GM12878 (cell line): ENCODE results near the gene ADK.

Experiments used
- CHD2 ChIP-seq: IDR thresholded peaks from 2 replicates; pipeline ENCODE4 v1.6.1; 2011; ENCODE audit warnings: low read depth, low read length, improper control_type of control experiment, borderline replicate concordance
- CTCF ChIP-seq, 3 experiments: IDR thresholded peaks in 2 of 3; conservative IDR thresholded peaks in 1 of 3; 2 replicates each; pipeline ENCODE4 v1.5.1; 2011; ENCODE audit warnings: low read depth in 3 of 3, low read length in 3 of 3, mild to moderate bottlenecking in 3 of 3, control low read depth in 2 of 3, moderate library complexity in 2 of 3, inconsistent platforms in 1 of 3, mixed read lengths in 1 of 3; ENCODE audit not compliant: control insufficient read depth in 2 of 3, insufficient read depth in 1 of 3; ENCODE audit errors: extremely low read depth in 1 of 3
- ESRRA ChIP-seq: IDR thresholded peaks from 2 replicates; pipeline ENCODE4 v1.6.1; 2012; ENCODE audit warnings: mild to moderate bottlenecking, low read length, improper control_type of control experiment
- PAX8 ChIP-seq: fragments of 450-650 bp; IDR thresholded peaks from 2 replicates; pipeline ENCODE4 v1.6.1; 2017; ENCODE audit warnings: mild to moderate bottlenecking, moderate library complexity
- SREBF2 ChIP-seq: IDR thresholded peaks from 2 replicates; pipeline ENCODE4 v1.6.1; 2012; ENCODE audit warnings: mild to moderate bottlenecking, low read length

GRCh38 chr10:74437822-74438221, 286.8 kb downstream of the ADK start:
- TF ChIP-seq CTCF (IDR thresholded peaks at IDR 0.05 in 2 of 3, conservative IDR thresholded peaks at IDR 0.05 in 1 of 3; ENCODE audit: control insufficient read depth in 2 of 3, extremely low read depth in 1 of 3, insufficient read depth in 1 of 3, low read depth in 3 of 3, low read length in 3 of 3), result no peak
- no peak for TF ChIP-seq PAX8
- TF ChIP-seq ESRRA, result no peak
- TF ChIP-seq CHD2, result no peak
- TF ChIP-seq SREBF2, result no peak
